HG03025 (cell line): ENCODE results near the gene LIN52.

ENCODE experiments used
- ATAC-seq: cut with Tn5 transposase; IDR thresholded peaks from one replicate; pipeline ENCODE4 v1.9.1; 2021; ENCODE audit warnings: mild to moderate bottlenecking, moderate library complexity; ENCODE audit not compliant: unreplicated experiment, low FRiP score

The LIN52 gene

GRCh38 chr14:74084277-74085046 is at the start of gene LIN52, which contains the start of gene ALDH6A1:
Gene LIN52 (plus strand): TSS chr14:74084956. CDS start chr14:74084975, 19 bp downstream.
Gene ALDH6A1 (minus strand): TSS chr14:74084453. CDS start chr14:74084394, 59 bp downstream.
- ATAC-seq: peak; percentile 87

- ATAC-seq: no peak
These were observed 49.2 kb upstream of the LIN52 start for GRCh38 chr14:74035556-74035955.

GRCh38 chr14:74038020-74038859 is 46.5 kb upstream of the LIN52 start:
- no peak for ATAC-seq

- ATAC-seq: no peak
These were observed 42.5 kb upstream of the LIN52 start for GRCh38 chr14:74042296-74042695.

GRCh38 chr14:74045522-74045921 is 39.2 kb upstream of the LIN52 start:
- ATAC-seq: no peak

- no peak for ATAC-seq
These were observed 36.5 kb upstream of the LIN52 start for GRCh38 chr14:74048281-74048680.

- no peak for ATAC-seq
These were observed 34.8 kb upstream of the LIN52 start for GRCh38 chr14:74049876-74050495.

- no peak for ATAC-seq
These were observed 22.0 kb upstream of the LIN52 start for GRCh38 chr14:74062809-74063150.

GRCh38 chr14:74064426-74064825 is 20.3 kb upstream of the LIN52 start:
- no peak for ATAC-seq

- ATAC-seq: no peak
These were observed 19.9 kb upstream of the LIN52 start for GRCh38 chr14:74064883-74065282.

- ATAC-seq: no peak
These were observed 18.8 kb upstream of the LIN52 start for GRCh38 chr14:74065746-74066575.

- ATAC-seq: no peak
These were observed 7.4 kb upstream of the LIN52 start for GRCh38 chr14:74077401-74077800.

- no peak for ATAC-seq
These were observed 3.8 kb upstream of the LIN52 start for GRCh38 chr14:74080820-74081460.

GRCh38 chr14:74081491-74081890 is 3.3 kb upstream of the LIN52 start:
- no peak for ATAC-seq

GRCh38 chr14:74083161-74083560 is 1.6 kb upstream of the LIN52 start:
- no peak for ATAC-seq

- ATAC-seq: no peak
These were observed 926 bp upstream of the LIN52 start for GRCh38 chr14:74083784-74084276.

GRCh38 chr14:74085047-74085637 is 386 bp downstream of the LIN52 start:
- peak; percentile 3 for ATAC-seq

- ATAC-seq: no peak
These were observed 1.1 kb downstream of the LIN52 start for GRCh38 chr14:74085828-74086227.
